HG03039 (cell line): Measurements from ENCODE around the gene ARL2BP.
"Not testable (repeated sequence)": the region's sequence is repeated elsewhere in the genome, so short reads cannot be mapped to it uniquely, and the experiment has no call there.

ENCODE experiments used
- ATAC-seq: cut with Tn5 transposase; IDR thresholded peaks from one replicate; pipeline ENCODE4 v1.9.1; 2021; ENCODE audit warnings: mild to moderate bottlenecking, moderate library complexity; ENCODE audit not compliant: unreplicated experiment

ARL2BP gene

DNA sequence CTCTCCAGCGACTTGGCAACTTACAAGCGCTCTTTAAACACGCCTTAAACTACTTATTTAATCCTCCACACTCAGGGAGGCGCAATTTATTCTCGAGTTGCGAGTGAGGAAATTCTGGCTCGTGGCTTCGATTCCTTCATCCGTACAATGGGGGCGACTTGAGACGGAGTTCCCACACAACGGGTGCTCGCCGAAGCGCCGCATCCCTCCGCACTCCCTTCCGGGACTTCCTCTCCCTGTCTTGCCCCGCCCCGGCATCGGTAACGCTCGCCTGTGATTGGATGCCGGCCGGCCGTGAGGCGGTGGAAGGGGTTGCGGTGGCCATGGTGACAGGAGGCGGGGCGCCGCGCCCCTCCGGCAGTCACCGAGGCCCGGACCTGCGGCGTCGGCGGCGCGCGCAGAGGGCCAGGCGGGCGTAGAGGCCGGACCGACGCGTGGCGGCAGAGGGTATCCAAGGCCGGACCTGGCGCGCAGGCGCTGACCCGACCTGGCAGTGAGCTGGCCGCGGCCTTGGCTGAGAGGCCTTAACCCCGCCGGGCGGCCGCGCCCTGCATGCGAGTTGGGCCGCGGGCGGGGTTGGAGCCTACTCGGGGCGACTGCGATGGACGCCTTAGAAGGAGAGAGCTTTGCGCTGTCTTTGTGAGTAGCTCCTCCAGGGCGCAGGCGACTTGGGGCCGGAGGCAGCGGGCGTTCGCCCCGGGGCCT is at the start of gene ARL2BP:
Gene ARL2BP (plus strand): TSS at position 493 of the 705 bp plus-strand sequence. CDS start 109 bp downstream, at position 602.
- ATAC-seq, result peak; percentile 91

DNA sequence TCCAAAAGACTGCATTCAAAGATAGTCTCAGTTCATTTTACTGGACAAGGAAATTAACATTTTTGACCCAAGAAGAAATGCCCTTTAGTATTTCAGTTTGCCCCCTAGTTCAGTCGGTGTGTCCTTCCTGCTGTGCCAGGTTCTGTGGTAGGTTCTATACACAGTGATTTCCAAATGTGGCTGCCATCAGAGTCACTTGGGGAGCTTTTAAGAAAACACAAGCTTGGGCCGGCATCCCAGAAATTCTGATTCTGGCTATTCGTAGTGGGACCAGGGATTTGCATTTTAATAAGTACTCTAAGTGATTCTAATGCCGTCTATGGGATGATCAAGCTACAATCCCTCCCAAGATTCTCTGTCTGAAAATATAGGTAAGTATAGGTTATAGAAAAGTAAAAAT is 48.8 kb upstream of the ARL2BP start:
- no peak for ATAC-seq

DNA sequence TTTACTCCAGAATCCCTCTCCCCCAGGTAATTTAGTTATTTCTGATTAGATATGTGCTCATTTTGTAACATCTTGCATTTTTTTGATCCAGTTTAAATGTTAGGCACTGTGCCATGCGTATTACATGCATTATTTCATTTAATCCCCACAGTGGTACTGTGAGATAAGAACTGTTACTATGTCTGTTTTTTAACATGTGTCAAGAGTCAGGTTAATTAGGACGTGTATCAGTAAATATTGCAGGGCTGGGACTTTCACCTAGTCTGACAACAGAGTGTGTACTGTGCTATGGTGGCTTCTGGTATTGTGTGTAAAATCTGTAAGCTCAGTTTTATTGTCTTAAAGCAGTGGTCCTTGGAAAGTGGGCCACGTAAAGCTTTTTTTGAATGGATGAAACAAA is 48.3 kb upstream of the ARL2BP start:
- ATAC-seq, result no peak

DNA sequence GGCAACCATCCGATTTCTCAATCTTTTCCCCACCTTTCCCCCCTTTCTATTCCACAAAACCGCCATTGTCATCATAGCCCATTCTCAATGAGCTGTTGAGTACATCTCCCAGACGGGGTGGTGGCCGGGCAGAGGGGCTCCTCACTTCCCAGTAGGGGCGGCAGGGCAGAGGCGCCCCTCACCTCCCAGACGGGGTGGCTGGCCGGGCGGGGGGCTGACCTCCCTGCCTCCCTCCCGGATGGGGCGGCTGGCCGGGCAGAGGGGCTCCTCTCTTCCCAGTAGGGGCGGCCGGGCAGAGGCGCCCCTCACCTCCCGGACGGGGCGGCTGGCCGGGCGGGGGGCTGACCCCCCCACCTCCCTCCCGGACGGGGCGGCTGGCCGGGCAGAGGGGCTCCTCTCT is 44.7 kb upstream of the ARL2BP start:
- ATAC-seq, result not testable (repeated sequence)

DNA sequence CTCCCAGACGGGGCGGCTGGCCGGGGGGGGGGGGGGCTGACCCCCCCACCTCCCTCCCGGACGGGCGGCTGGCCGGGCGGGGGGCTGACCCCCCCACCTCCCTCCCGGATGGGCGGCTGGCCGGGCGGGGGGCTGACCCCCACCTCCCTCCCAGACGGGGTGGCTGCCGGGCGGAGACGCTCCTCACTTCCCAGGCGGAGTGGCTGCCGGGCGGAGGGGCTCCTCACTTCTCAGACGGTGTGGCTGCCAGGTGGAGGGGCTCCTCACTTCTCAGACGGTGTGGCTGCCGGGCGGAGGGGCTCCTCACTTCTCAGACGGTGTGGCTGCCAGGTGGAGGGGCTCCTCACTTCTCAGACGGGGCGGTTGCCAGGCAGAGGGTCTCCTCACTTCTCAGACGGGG is 44.1 kb upstream of the ARL2BP start:
- ATAC-seq, result not testable (repeated sequence)

DNA sequence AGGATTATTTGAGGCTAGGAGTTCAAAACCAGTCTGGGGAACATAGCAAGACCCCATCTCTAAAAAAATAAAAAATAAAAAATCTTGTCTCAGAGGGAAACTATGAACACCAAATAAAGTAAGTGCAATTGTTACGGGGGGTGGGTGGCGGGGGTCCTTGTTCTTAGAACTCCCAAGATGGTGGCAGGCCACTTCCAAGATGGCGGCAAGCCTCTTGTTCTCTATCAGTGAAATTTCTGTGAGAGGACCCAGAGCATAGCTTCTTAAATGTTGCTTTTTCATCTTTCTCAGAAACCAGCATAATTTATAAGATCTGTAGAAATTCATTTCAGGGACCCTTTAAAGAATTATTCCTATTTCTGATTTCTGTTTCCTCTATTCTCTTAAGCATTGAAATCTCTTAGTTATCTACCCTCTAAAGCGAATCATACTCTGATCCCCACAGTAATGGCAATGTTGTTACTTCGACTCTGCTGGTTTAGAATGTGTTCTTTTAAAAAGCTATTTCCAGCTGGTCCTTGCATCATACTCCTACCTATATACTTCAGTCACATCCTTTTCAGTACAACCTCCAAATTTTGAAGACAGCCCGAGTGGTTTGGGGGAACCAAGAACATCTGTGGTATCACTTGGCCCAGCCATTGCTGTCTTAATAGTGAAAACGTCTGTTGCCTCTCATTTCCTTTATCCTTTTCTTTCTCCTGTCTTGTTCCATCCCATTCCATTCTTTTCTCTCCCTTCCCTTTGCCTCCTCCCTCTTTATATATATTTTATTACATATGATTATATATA is 42.8 kb upstream of the ARL2BP start:
- no peak for ATAC-seq

DNA sequence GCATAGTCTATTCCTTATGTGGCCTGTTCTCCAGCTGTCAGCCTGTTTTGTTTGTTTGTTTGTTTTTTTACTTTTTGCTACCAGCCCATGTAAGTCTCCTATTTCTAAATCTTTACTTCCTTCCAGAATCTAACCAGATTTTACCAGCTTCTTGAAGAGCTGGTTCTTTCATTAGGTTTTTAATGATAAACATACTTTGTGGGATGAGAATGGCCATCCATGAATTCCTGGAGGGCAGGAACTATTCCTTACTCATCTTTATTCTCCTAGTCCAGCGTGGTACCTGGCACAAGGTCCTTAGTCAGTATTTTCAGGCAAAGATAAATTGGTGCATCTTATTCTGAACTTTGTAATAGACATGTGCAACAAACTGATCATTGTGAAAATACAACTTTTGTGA is 41.6 kb upstream of the ARL2BP start:
- ATAC-seq, result no peak

DNA sequence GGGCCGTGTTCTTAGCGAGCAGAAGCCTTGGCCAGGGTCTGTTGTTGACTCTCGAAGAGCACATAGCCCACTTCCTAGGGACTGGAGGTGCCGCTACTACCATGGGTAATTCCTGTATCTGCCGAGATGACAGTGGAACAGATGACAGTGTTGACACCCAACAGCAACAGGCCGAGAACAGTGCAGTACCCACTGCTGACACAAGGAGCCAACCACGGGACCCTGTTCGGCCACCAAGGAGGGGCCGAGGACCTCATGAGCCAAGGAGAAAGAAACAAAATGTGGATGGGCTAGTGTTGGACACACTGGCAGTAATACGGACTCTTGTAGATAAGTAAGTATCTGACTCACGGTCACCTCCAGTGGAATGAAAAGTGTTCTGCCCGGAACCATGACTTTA is 40.4 kb upstream of the ARL2BP start:
- ATAC-seq, result no peak

DNA sequence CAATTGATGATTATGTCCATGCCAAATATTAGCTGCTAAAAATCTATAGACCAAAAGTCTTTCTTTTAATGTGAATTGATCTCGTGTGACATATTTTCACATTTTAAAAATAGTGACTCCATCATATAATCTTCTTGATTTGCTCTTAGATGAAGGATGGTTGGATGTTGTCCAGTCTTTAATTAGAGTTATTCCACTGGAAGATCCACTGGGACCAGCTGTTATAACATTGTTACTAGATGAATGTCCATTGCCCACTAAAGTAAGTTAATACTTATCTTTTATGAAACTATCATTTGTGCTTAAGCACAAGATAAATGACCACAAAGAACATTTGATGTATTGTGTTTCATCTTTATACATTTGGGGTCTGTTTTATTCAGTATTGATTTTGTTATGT is 36.1 kb upstream of the ARL2BP start:
- ATAC-seq, result no peak

DNA sequence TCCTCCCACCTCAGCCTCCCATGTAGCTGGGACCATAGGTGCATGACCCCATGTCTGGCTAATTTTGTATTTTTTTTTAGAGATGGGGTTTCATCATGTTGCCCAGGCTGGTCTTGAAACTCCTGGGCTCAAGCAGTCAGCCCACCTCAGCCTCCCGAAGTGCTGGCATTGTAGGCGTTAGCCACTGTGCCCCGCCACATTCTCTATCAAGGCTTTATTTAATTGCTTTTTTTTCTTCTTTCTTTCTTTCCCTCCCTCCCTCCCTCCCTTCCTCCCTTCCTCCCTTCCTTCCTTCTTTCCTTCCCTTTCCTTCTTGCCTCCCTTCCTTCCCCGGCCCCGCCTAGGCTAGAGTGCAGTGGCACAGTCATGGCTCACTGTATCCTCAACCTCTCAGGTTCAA is 35.3 kb upstream of the ARL2BP start:
- no peak for ATAC-seq

DNA sequence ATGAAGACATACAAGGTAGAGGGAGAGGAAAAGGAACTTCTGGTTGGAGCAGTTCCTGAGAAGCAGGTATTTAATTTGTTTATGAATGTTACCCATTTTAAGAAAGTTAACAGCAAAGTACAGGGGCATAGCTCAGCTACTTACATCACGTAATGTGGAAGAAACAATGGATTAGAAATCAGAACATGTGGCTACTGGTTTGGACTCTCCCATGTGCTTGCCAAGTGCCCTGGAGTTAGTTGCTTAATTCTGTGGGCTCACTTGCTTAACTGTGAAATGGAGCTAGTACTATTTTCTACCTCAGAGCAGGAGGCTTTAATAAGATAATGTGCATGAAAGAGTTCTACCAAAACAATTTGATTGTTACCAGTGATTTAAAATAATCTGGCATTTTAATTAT is 31.6 kb upstream of the ARL2BP start:
- no peak for ATAC-seq

DNA sequence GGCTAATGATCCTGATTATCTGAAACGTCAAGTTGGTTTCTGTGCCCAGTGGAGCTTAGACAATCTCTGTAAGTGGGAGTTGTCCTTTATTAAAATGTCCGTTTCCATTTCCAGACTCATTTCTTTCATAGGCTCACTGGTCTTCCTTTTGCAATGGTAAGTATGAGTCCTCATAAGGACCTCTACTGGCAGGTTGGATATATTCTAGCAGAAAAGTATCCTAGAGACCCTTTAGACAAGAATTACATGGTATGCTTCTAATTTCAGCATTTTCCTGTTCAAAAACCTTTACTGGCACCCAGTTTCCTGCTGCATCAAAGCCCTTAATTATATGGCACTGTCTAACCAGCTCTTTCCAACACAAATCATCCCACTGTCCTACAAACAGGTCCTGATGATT is 28.1 kb upstream of the ARL2BP start:
- ATAC-seq, result no peak

DNA sequence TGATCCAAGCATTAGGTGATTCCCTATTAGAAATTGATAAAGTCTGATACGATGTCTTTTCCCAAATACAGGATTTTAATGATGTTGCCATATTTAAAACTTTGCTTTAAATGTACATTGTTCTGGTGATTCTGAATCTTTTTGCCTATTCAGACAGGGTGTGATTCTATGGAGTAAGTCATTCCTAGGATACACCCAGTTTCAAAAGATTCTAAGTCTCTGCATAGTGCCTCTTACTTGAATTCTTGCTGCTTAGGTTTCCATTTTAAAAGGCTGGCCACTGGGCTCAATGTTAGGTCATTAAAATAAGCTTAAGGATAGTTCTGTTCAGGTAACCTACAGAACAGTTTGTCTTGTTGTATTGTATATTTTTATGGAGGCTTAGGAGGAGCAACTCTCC is 22.0 kb upstream of the ARL2BP start:
- ATAC-seq, result no peak

DNA sequence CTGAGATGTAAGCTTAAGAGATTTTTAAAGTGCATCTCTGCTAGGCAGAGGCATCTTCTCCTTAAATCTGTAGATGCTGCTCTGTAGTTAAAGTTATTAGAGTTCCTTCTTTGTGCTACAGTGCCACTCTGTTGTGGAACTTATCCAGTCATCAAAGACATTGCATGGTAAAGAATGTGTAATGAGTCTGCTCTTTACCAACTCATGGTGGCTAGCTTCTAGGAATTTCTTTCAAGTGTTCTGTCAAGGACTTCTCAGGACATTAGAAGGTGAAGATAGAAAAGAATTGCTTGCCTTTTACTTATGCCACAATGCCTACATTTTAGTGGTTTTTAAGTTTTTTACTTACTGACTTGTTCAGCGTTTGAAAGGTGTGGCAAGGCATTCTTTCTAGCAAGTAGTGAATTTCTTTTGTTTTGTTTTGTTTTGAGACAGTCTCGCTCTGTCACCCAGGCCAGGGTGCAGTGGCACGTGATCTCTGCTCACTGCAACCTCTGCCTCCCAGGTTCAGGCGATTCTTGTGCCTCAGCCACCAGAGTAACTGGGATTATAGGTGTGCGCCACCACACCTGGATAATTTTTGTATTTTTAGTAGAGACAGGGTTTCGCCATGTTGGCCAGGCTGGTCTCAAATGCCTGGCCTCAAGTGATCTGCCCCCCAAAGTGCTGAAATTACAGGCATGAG is 20.3 kb upstream of the ARL2BP start:
- no peak for ATAC-seq

DNA sequence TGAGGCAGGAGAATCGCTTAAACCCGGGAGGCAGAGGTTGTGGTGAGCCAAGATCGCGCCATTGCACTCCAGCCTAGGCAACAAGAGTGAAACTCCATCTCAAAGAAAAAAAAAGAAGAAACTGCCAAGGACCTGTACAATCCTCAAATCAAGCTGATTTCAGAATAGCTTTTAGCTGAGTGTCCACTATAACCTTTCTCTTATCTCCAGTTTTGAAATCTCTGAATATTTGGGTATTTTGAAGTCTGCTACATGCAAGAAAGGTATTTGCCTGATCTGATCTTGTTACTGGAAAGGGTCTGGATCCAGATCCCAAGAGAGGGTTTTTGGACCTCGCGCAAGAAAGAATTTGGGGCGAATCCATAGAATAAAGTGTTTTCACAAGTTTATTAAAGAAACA is 19.1 kb upstream of the ARL2BP start:
- ATAC-seq, result no peak

DNA sequence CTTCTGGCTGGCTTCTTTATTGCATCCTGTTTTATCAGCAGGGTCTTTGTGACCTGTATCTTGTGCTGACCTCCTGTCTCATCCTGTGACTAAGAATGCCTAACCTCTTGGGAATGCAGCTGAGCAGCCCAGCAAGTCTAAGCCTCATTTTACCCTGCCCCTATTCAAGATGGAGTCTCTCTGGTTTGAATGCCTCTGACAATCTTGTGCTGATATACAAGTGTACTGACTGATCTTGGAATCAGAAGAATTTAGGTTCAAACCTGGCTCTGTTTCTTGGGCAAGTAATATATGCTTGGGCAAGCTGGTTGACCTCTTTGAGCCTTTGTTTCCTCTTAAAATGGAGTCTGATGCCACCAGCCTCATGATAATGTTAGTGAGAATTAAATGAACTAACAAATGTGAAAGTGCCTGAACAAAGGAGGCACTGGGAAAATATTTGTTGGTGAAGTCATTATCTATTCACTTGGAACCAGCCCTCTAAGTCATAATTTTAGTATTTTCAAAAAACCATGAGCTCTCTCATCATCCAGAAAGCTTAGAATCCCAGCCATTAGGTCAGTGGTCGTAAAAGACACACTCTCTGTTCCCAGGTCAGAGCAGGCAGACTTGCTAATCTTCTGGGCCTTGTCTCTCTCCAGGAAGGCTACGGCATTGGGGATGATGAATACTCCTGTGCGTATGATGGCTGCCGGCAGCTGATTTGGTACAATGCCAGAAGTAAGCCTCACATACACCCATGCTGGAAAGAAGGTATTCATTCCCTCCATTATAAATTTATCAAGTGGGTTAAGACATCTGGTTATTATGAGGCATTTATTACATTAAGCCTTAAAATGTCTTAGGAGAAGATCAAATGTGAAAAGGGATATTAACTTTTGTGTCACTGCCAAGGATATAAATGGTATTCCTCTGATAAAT is 18.1 kb upstream of the ARL2BP start:
- no peak for ATAC-seq

DNA sequence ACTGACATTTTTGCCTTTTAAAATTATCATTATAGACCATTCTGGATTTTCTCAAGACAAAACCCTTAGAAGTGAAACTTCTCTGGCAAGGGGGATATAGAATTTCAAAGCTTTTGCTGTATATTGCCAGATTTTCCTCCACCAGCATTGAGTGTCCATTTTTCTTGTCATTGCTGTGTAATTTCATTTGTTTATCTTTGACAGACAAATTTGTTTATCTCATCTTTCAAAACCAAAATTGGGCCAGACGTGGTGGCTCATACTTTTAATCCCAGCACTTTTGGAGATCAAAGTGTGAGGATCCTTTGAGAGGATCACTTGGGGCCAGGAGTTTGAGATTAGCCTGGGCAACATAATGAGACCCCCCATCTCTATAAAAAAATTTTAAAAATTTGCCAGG is 16.0 kb upstream of the ARL2BP start:
- ATAC-seq, result no peak

DNA sequence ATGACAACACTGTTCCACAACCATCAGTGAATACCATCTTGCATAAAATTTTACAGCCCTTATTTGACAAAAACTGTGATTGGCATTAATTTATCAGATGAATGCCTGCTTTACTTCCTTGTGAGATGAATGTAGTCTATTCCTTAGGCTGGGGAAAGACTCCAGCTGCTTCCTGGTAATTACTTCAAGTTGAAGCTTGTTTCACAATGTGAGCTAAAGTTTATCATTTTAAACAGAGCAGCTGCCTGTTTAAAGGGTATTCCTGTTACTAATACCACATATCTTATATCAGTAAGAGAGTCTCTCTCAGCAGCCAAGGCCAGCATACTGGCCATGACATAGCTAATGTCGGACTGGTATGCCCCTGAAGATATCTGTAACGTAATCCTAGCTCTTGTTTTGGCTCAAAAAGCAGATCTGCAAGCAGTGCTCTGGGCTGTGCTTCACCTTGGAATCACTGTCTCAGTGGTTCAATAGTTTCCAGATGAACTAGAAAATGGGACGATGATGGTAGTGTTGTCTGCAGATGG is 13.2 kb upstream of the ARL2BP start:
- no peak for ATAC-seq

DNA sequence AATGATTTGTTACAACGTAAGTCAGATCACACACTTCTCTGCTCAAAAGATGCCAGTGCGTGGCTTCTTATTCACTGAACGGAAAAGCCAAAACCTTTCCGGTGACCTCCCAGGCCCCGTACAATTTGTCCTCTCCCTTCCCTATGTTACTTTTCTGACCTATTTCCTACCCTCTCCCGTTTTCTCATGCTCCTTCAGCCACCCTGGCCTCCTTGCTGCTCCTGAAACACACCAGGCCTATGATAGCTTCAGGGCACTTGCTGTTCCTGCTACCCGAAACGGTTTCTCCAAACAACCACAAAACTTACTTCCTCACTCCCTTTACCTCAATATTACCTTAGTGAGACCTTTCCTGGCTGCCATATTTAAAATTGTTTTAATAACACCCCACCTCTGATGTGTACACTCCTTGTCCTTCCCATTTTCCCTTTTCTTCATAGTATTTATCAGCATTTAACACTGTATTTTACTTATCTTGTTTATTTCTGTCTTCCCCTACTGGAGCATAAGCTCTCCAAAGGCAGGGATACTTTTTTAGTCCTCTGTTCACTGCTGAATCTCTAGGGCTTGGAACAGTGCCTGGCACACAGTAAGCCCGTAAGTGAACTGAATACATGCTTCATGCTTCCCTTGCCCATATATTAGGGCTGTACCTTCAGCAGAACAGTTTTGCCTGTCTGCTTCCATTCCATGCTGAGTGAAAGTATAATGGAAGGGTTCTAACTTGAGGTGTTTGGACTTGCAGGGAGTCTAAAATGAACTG is 10.9 kb upstream of the ARL2BP start:
- ATAC-seq, result no peak

DNA sequence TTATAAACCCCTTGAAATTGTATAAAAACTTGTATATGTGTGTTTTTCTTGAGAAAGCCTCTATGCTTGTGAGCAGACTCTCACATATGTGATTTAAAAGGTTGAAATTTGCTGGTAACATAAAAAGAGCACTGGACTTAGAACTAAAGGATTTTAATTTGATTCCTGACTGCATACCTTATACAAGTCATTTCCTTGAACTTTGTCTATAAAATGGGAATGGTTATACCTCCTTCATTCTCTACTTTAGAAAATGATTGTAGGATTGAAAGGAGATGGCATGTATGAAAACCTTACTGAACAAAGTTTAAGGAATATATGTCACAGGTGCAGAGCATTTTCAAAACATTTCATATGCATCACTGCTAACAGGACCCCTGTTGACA is 10.4 kb upstream of the ARL2BP start:
- no peak for ATAC-seq
